Peyer's patch (tissue), 4 donors: Measurements from ENCODE around the gene KRTAP12-2.

Source experiments
- POLR2A ChIP-seq, 2 donors: fragments of 450-650 bp; IDR thresholded peaks; one replicate each; pipeline ENCODE4 v1.5.1; 2017; ENCODE audit warnings: antibody characterized with exemption in 2 of 2, mild to moderate bottlenecking in 2 of 2, moderate library complexity in 2 of 2
- TF ChIP-seq, protein P1 (sequence below), 6 experiments: fragments of 450-650 bp in 4 of 6; fragments of 200-600 bp in 2 of 6; sonication (generic) in 1 of 6; IDR thresholded peaks; one replicate each; pipeline ENCODE4 v1.5.1; 2017 to 2019; ENCODE audit warnings: antibody characterized with exemption in 6 of 6, mild to moderate bottlenecking in 3 of 6, moderate library complexity in 1 of 6

GRCh38 chr21:44616591-44616926, 50.2 kb downstream of the KRTAP12-2 start:
- TF ChIP-seq, protein P1, sequence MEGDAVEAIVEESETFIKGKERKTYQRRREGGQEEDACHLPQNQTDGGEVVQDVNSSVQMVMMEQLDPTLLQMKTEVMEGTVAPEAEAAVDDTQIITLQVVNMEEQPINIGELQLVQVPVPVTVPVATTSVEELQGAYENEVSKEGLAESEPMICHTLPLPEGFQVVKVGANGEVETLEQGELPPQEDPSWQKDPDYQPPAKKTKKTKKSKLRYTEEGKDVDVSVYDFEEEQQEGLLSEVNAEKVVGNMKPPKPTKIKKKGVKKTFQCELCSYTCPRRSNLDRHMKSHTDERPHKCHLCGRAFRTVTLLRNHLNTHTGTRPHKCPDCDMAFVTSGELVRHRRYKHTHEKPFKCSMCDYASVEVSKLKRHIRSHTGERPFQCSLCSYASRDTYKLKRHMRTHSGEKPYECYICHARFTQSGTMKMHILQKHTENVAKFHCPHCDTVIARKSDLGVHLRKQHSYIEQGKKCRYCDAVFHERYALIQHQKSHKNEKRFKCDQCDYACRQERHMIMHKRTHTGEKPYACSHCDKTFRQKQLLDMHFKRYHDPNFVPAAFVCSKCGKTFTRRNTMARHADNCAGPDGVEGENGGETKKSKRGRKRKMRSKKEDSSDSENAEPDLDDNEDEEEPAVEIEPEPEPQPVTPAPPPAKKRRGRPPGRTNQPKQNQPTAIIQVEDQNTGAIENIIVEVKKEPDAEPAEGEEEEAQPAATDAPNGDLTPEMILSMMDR (IDR thresholded peaks at IDR 0.05) = no peak
- no peak for TF ChIP-seq POLR2A (IDR thresholded peaks at IDR 0.05)
